Measurements from ENCODE around the gene ATP5F1A.
"Not testable (repeated sequence)": the region's sequence is repeated elsewhere in the genome, so short reads cannot be mapped to it uniquely, and the experiment has no call there.

The ATP5F1A gene

DNA sequence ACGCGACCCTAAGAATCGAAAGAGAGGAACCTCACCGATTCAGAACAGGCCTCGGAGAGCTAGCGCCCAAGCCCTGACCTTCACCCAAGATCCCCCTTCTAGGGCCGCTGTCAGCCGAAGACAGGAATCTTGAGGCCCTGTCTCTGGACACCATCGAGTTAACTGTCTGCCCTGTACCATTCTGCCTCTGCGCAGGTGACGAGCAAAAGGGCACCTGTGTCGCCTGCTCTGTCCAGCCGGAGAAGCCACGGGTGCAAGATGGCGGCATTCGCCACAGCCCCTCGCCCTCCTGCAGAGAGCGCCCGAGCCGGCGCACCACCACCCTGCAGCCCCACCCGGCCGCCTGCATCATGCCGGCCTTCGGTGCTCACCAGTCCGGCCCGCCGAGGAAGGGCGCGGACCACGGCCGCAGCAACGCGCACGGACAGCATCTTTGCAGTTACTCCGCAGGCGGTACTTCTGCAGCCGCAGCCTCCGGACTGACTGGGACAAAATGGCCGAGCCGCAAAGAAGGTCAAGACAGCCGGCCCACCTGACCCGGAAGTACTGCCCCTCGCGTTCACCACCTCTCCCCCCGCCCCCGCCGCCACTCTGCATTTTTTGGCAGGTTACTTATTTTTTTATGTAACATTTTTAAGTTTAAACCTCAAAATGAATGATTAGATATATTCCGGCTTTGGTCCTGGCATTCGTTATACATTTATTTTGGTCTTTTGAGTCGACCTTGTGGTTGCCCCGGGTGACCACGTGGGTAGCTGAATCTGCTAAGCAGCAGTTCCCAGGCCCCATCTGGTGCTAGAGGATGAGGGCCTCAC lies at the start of gene ATP5F1A:
ATP5F1A (minus strand) TSS at position 496 of the 815 bp plus-strand sequence; CDS start at position 431, 65 bp downstream.
- peak; percentile 82 to 85 for DNase-seq

DNA sequence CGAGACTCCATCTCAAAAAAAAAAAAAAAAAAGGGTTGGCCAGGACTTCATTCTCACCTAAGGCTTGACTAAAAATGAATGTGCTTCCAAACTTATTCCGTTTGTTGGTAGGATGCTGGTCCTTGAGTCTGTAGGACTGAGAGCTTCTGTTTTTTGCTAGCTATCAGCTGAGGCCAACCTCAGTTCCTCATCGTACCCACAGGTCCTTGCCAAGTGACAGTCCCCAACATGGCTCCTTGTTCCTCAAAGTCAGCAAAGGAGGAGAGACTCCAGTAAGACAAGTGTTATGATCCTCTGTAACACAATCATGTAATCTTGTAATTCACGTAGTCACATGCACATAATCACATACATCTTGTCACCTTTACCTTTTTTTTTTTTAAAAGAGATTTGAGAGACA lies 43.1 kb upstream of the ATP5F1A start:
- no peak for DNase-seq

DNA sequence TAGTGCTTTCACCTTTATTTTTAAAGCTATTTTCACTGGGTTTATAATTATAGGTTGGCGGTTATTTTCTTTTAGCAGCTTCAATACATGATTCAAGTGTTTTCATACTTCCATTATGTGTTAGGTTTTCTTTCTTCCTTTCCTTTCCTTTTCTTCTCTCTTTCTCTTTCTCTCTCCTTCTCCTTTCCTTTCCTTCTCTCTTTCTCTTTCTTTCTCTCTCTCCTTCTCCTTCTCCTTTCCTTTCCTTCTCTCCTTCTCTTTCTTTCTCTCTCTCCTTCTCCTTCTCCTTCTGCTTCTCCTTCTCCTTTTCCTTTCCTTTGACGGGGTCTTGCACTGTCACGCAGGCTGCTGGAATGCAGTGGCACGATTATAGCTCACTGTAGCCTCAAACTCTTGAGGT lies 42.1 kb upstream of the ATP5F1A start:
- DNase-seq = no peak

DNA sequence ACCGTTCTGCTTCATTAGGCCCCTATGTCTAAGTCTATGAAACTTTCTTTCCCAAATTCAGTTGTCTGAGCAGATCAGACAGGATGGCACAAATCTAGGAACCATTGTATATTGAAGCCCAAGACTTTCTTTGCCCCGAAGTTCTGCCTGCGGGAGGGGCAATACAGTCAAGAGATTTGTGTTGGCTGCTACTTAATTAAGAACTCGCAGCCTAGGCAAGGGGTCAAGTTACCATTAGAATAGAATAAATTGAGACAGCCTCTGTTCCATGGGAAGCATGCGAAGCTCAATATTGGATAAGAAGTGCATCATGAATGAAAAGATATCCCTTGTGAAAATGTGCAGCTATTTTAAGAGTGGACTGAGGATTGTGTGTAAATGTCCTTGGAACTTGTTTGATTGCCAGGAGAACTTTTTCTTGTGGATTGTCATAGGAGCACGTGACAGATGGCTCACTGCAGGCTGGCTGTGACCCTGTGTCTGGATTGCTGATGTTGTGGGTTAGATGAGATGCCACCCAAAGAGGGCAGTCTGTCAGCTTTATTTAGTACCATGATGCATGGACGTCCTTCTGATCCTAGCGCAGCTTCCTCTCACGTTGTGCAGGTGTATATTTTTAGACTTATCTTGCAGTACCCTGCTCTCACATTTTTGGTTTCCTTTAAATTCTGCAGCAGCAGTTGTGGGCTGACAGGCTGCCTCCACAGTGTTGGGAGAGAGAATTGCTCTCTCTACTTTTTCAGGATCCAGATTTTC lies 37.0 kb upstream of the ATP5F1A start:
- DNase-seq = no peak

DNA sequence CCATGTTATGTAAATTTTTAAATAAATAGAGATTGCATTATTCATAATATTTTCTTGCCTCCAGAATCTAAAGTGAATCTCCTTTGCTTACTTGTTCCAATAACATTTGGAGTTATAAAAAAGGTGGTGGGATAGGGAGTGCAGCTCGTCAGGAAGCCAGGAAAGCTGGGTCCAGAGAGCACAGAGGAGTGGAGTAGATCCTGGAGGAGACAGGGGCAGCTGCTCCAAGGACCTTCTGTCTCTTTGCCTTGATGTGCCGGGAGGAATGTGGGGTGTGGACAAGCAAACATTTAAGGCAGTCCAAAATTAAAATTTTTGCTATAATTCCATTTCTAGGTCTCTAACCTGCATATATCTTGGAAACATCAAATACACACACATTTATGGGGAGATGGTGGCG lies 35.4 kb upstream of the ATP5F1A start:
- DNase-seq = no peak

DNA sequence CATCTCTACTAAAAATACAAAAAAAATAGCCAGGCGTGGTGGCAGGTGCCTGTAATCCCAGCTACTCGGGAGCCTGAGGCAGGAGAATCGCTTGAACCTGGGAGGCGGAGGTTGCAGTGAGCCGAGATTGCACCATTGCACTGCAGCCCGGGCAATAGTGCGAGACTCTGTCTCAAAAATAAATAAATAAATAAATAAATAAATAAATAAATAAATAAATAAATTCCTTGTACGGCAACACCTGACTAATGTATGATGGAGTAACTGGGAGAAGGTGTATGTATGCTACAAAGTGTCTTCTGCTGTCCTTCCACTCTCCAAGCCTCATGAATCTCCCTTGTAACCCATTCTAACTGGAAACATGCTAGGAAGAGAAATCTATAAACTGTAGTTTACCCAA lies 32.5 kb upstream of the ATP5F1A start:
- DNase-seq = not testable (repeated sequence)

DNA sequence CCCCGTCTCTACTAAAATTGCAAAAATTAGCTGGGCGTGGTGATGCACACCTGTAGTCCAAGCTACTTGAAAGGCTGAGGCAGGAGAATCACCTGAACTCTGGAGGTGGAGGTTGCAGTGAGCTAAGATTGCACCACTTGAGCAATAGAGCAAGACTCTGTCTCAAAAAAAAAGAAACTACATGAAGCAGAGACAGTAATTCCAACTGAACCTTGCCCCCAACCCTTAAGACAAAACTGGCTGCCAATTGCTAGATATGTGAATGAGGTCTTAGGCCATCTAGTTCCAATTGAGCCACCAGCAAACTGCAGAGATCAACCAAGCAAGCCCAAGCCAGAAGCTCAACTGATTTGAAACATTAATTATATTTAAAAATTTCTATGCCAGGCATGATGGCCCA lies 32.0 kb upstream of the ATP5F1A start:
- no peak for DNase-seq

DNA sequence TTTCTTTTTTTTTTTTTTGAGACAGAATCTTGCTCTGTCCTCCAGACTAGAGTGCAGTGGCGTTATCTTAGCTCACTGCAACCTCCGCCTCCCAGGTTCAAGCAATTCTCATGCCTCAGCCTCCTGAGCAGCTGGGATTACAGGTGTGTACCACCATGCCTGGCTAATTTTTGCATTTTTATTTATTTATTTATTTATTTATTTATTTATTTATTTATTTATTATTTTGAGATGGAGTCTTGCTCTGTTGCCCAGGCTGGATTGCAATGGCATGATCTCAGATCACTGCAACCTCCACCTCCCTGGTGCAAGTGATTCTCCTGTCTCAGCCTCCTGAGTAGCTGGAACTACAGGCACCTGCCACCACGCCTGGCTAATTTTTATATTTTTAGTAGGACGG lies 28.5 kb upstream of the ATP5F1A start:
- not testable (repeated sequence) for DNase-seq

DNA sequence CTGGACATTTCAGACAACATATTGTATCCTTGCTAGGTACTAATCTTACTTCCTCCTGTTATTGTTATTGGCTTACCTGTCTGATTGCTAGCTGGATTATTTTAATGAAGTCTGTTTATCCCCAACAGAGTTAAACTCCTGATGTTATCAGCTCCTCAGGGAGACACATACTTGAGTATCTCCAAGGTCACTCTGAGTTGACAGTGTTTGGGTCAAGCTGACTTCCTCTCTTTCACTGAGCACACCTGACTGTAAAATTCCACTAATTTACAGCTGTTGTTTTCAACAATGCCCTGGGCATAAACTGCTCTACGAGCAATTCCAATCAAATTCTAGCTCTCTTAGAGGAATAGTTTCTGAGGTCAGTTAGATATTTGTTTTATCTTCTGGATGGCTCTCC lies 15.7 kb upstream of the ATP5F1A start:
- DNase-seq = no peak

DNA sequence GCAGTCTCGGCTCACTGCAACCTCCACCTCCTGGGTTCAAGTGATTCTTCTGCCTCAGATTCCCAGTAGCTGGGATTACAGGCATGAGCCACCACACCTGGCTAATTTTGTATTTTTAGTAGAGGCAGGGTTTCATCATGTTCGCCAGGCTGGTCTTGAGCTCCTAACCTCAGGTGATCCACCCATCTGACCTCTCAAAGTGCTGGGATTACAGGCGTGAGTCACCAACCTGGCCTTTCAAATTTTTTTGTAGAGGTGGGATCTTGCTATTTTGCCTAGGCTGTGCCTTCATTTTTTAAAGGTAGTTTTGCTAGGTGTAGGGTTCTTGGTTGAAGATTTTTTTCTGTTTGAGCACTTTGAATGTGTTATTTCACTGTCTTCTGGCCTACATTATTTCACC lies 12.3 kb upstream of the ATP5F1A start:
- no peak for DNase-seq

DNA sequence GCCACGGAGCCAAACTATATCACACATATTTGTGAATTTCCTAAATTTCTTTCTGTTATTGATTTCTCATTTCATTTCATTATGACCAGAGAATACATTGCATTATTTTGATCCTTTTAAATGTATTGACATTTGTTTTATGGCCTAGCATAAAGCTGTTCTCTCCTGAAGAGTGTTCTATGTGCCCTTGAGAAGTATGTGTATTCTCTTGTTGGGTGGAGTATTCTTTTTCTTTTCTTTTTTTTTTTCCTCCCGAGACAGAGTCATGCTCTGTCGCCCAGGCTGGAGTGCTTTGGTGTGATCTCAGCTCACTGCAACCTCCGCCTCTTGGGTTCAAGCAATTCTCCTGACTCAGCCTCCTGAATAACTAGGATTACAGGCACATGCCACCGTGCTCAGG lies 11.3 kb upstream of the ATP5F1A start:
- no peak for DNase-seq

DNA sequence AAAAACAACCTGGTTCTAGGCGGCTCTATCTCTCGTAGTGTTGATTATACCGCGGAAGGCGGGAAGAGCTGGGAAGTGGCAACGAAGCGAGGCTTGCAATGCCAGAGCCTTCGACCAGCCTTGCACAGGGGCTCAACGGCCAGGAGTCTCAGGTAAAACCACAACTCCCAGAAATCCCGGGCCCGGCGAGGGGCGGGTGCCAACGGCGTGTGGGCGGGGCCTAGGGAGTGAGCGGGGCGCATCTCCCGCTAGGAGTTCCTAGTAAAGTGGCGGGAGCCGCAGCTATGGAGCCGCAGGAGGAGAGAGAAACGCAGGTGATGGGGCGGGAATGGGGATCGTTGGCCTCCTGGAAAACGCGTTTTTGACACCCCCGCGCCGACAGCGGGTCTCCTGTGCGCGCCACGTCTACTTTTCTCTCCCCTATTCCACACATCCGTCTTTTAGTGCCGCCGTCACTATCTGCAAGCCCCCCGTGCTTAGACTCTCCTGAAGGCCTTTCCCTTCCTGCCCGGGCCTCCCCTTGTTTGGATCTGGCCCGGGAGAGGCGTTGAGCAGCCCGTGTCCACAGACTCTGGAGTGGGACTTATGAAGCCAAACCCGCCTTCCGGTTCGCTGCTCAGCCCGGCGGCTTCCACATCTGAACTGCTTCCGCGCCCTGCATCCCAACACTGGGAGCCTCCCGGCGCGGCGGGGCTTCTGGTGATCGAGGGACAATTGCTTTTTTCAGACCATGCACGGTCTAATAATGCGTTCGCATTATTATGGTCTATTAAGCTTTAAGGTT lies 6.2 kb upstream of the ATP5F1A start, which contains the start of gene HAUS1:
HAUS1 (plus strand) TSS at position 258 of the 784 bp plus-strand sequence; CDS start at position 285, 27 bp downstream.
- peak; percentile 78 to 85 for DNase-seq

DNA sequence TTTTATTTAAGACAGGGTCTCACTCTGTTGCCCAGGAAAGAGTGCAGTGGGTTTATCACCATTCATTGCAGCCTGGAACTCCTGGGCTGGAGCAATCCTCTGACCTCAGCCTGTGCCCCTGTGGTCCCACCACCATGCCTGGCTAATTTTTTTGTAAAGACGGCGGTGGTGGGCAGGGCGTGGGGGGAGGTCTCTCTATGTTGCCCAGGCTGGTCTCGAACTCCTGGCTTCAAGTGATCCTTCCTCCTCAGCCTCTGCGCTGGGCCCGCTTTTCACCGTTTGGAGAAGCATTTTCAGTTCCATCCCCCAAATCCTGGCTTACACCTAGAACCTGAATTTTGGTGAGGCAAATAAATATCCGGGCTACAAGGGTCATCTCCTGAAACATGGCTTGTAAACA lies 1.4 kb upstream of the ATP5F1A start:
- DNase-seq = no peak

DNA sequence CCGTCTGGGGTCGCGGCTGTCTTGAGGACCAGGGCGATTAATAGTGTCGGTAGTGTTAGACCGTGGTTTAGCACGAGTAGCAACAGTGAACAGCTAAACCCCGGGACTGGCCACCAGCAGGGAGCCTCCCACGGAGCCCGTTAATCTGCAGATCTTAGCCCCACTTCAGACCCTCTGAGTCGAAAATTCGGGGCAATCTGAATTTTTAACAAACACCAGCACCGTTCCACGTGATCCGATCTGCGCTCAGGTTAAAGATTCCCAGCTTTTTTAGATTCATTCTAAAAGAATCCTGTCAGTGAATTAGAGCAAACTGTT lies 479 bp upstream of the ATP5F1A start:
- no peak for DNase-seq

DNA sequence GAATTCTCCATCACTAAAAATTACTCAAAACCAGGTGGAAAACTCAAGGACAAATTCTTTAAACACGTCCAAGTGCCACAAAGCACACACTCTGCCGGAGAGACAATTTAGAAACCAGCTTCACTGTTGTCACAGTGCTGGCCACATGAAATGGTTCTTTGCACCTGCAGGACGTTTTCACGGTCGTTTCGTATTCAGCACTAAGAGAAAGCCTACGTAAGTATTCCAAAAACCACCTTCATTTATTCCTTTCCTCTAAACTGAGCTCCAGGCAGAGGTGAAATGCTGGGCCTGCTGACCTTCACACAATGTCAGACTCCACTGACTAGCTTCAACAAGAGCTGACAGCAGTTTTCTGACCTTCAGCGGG lies 680 bp downstream of the ATP5F1A start:
- DNase-seq = no peak

DNA sequence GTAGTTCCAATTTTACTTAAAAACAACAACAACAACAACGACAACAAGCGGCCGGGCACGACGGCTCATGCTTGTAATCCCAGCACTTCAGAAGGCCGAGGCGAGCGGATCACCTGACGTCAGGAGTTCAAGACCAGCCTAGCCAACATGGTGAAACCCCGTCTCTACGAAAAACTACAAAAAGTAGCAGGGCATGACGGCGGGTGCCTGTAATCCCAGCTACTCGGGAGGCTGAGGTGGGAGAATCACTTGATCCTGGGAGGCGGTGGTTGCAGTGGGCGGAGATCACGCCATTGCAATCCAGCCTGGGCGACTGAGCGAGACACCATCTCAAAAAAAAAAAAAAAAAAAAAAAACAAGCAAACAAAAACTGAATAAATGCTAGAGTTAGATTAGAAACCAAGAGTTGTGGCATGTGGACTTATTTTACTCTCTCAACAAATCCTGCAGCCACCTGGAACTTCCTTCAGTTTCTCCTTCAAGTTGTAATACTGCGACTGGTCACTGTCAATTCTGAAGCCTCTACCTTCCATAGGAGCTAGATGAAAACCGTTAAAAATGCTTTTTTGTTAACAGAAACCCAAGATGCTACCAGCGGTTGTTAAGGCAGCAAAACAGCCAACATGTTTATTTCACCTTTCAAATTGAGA lies 1.3 kb downstream of the ATP5F1A start:
- no peak for DNase-seq

DNA sequence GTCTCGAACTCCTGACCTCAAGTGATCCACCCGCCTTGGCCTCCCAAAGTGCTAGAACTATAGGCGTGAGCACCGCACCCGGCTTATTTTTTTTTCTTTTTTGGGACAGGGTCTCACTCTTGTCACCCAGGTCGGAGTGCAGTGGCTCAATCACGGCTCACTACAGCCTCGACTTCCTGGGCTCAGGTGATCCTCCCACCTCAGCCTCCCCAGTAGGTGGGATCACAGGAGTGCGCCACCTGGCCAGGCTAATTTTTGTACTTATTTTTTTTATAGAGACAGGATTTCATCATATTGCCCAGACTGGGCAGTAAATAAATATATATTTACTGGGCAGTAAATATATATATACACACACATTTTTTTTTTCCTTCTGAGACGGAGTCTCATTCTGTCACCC lies 2.6 kb downstream of the ATP5F1A start:
- DNase-seq = no peak

DNA sequence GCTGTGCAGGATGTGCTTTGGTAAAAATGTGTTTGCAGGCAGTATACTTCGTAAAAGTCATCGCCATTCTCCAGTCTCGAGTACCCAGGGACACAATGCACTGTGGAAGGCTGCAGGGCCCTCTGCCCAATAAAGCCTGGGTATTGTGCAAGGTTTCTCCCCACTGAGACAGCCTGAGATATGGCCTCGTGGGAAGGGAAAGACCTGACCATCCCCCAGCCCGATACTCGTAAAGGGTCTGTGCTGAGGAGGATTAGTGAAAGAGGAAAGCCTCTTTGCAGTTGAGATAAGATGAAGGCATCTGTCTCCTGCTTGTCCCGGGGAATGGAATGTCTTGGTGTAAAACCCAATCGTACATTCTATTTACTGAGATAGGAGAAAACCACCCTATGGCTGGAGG lies 9.6 kb downstream of the ATP5F1A start:
- DNase-seq = not testable (repeated sequence)

DNA sequence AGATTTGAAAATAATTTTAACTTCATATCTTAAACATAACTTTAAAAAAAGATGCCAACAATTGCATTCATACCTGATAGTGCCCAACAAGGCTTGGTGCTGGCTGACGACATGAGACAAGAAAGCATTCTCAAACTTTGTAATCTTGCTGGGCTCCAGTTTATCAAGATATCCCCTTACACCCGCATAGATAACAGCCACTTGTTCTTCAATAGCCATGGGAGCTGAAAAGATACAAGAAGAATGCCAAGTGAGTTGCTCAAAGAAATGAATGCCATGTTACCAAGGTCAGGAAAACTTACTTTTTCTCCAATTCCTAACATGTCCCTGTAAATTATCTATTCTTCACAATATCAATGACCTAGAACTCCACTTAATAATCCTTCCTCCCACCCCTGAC lies 13.7 kb downstream of the ATP5F1A start:
- no peak for DNase-seq

DNA sequence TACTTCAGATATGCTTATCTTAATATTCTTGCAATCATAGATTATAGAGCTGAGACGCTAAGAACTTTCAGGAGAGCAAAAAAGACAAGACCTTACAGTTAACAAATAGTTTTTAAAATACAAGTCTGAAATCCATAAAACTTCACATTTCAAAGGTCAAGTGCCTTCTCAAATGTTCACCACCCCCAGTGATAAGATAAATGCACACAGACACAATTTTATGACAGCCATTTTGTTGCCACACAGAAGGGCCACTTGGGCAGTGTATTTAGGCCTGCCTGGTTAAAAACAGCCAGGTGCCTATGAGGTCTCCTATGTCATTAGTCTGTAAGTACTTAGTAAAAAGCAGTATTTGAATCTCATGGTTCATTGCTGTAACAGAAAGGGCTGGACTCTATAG lies 17.9 kb downstream of the ATP5F1A start:
- no peak for DNase-seq

DNA sequence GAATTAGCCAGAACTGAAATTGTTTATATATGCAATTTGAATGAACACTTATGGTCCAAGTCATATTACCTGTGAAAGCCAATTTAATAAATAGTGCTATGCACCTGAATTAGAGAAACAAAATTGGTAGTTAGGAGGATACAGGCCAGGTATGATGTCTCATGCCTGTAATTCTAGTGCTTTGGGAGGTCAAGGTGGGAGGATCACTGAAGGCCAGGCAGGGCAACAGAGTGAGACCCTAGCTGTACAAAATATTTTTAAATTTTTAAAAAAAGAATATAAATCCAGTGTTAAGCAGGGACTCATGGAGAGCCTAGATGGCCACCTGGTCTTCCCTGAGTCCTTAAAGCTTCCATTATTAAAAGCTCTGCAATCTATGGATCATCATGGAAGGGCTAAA lies 18.8 kb downstream of the ATP5F1A start:
- DNase-seq = no peak

DNA sequence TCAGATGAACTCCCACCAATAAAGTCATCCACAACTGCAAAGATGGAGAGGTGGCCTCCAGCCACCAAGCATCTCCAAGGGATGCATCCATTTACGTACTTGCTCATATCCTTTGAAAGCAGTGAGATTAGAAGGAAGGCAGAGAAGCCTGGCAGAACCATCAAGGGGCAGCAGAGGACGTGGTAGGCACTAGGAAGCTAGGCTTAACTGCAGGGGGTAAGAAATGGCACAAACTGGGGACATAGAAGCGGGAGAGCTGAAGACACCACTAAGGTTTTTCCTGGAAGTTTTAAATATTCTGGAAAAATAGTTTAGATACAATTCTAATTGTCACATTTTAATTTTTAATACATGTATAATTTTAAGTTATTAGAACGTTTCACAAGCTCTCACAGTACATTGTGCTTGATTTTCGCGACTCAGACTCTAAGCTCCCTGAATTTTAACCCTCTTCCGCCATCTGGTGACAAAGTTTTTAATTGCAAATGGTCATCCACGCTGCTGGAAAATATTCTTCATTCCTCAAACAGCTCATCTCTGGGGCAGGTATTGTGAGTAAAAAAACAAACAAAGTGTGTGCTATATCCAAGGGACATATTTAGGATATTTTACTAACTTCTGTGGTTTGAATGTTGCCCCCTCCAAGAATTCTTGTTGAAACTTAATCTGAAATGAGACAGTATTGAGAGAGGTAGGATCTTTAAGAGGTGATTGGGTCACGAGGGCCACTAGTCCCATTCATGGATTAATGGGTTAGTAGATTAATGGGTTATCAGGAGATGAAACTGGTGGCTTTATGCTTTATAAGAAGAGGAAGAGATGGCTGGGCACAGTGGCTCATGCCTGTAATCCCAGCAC lies 24.4 kb downstream of the ATP5F1A start:
- peak; percentile 47 to 78 for DNase-seq
